ENCODE measurements around the gene PPID.

The PPID gene

DNA sequence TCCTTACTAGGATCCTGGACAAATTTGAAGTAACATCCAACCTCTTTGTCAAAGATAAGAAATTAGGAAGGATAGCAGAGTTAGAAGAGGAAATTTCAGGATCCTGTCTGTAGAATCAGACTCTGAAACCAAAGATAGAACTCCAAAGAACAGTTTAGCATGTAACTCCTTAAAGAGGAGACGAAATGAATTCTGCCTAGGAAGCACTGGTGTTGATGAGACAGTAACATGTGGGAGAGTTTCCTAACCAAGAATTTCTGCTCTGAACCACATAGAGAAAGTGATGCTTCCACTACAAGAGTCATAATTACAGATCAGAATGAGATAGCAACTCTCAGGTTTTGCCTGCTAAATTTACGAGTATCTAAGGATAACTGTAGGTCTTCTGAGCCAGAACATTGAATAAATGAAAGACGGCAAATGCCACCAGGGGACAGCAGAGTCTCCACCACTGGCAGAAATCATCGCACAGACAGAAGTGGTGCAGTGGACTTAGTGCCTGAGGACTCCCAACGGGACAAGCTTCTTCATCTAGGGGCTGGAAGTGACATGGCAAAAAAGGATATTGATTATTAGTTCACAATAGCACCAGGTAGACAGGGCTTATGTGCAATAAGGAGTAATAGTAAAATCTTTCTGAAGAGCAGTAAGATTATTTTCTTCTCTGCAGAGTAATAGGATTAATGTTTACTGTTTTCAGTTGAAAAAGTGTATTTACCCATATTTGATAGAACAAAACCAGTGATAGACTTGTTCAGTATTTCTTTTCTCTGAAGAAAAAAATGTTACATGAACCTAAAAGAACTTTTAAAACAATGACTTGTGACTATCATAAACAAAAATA, 6.7 kb upstream of the PPID start:
- Histone ChIP-seq H2AFZ (ENCODE audit: low read length) (no peak overlapping the region), H3K9ac (ENCODE audit: low read length) (no peak overlapping the region), H3F3A (ENCODE audit: insufficient read depth, low read length) (no peaks in the 10 kb centered on the region), H3K79me2 (ENCODE audit: insufficient read depth, low read length) (no peaks in the 10 kb centered on the region), H3K4me2 (ENCODE audit: low read length) (no peak overlapping the region), H3K27ac (ENCODE audit: low read depth, low read length, poor library complexity, severe bottlenecking) (no peak overlapping the region), H3K9me3 (ENCODE audit: low read length) (no peaks in the 10 kb centered on the region), H3K4me1 (ENCODE audit: insufficient read depth, low read length, severe bottlenecking) (no peaks in the 10 kb centered on the region), H4K20me1 (ENCODE audit: insufficient read depth, low read length) (no peaks in the 10 kb centered on the region), H3K9me2 (ENCODE audit: low read depth, low read length) (no peaks in the 10 kb centered on the region), H3K27me3 (ENCODE audit: insufficient read depth, low read length) (no peaks in the 10 kb centered on the region), H3K4me3 (ENCODE audit: low read depth, low read length, poor library complexity, severe bottlenecking) (no peak overlapping the region), H3K36me3 (ENCODE audit: insufficient read depth, low read length) (no peaks in the 10 kb centered on the region)
- TF ChIP-seq EZH2 (IDR thresholded peaks at IDR 0.05; ENCODE audit: borderline replicate concordance, low read length): no peak
- TF ChIP-seq, protein P1, sequence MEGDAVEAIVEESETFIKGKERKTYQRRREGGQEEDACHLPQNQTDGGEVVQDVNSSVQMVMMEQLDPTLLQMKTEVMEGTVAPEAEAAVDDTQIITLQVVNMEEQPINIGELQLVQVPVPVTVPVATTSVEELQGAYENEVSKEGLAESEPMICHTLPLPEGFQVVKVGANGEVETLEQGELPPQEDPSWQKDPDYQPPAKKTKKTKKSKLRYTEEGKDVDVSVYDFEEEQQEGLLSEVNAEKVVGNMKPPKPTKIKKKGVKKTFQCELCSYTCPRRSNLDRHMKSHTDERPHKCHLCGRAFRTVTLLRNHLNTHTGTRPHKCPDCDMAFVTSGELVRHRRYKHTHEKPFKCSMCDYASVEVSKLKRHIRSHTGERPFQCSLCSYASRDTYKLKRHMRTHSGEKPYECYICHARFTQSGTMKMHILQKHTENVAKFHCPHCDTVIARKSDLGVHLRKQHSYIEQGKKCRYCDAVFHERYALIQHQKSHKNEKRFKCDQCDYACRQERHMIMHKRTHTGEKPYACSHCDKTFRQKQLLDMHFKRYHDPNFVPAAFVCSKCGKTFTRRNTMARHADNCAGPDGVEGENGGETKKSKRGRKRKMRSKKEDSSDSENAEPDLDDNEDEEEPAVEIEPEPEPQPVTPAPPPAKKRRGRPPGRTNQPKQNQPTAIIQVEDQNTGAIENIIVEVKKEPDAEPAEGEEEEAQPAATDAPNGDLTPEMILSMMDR (IDR thresholded peaks at IDR 0.05; ENCODE audit: low read length): peak; percentile 73

DNA sequence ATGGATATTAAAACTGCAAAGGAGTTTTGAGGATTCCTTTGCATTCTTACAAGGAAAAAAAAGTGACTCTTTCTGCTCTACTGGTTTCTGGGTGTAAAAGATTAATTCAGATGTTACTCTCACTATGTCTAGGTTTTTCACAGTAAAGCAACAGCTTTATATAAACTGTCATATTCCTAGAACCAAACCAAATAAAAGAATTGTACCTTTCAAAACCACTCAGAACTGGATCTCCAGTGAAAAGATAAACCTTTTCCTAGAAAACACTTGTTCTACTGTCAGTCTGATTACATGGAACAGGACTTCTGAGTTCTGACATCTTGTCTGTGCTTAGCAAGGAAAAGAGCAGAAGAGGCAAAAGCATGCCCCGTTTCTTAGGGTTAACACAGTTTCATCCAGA, 5.0 kb upstream of the PPID start:
- H3K27ac ChIP-seq (ENCODE audit: low read depth, low read length, poor library complexity, severe bottlenecking): no peak overlapping the region
- H4K20me1 ChIP-seq (ENCODE audit: insufficient read depth, low read length): no peaks in the 10 kb centered on the region
- H3K36me3 ChIP-seq (ENCODE audit: insufficient read depth, low read length): no peaks in the 10 kb centered on the region
- TF ChIP-seq EZH2 (IDR thresholded peaks at IDR 0.05; ENCODE audit: borderline replicate concordance, low read length): no peak
- TF ChIP-seq, protein P1 (IDR thresholded peaks at IDR 0.05; ENCODE audit: low read length): no peak
- no peaks in the 10 kb centered on the region for H3K9me3 ChIP-seq (ENCODE audit: low read length)
- no peak overlapping the region for H3K9ac ChIP-seq (ENCODE audit: low read length)
- H3K4me1 ChIP-seq (ENCODE audit: insufficient read depth, low read length, severe bottlenecking): peaks cover 8% of the 10 kb centered on the region
- H3K9me2 ChIP-seq (ENCODE audit: low read depth, low read length): no peaks in the 10 kb centered on the region
- H3F3A ChIP-seq (ENCODE audit: insufficient read depth, low read length): no peaks in the 10 kb centered on the region
- no peaks in the 10 kb centered on the region for H3K79me2 ChIP-seq (ENCODE audit: insufficient read depth, low read length)
- H3K27me3 ChIP-seq (ENCODE audit: insufficient read depth, low read length): no peaks in the 10 kb centered on the region
- H3K4me2 ChIP-seq (ENCODE audit: low read length): no peak overlapping the region
- no peak overlapping the region for H2AFZ ChIP-seq (ENCODE audit: low read length)
- no peak overlapping the region for H3K4me3 ChIP-seq (ENCODE audit: low read depth, low read length, poor library complexity, severe bottlenecking)

DNA sequence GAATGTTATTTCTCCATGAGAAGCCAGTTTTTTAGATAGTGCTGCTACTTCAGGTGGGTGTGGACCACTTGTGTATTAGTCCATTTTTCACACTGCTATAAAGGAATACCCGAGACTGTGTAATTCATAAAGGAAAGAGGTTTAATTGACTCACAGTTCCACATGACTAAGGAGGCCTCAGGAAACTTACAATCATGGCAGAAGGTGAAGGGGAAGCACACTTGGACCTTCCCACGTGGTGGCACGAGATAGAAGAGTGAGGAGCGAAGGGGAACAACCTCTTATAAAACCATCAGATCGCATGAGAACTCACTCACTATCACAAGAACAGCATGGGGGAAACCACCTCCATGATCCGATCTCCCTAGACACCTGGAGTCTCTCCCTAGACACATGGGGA, 3.4 kb upstream of the PPID start:
- Histone ChIP-seq H3K27me3 (ENCODE audit: insufficient read depth, low read length) (no peaks in the 10 kb centered on the region), H4K20me1 (ENCODE audit: insufficient read depth, low read length) (no peaks in the 10 kb centered on the region), H3K36me3 (ENCODE audit: insufficient read depth, low read length) (no peaks in the 10 kb centered on the region; the same call in 1 of the 2 replicates), H3K79me2 (ENCODE audit: insufficient read depth, low read length) (peaks cover 14% of the 10 kb centered on the region), H3K4me2 (ENCODE audit: low read length) (no peak overlapping the region), H3K9me2 (ENCODE audit: low read depth, low read length) (no peaks in the 10 kb centered on the region), H2AFZ (ENCODE audit: low read length) (no peak overlapping the region), H3K27ac (ENCODE audit: low read depth, low read length, poor library complexity, severe bottlenecking) (no peak overlapping the region), H3K9me3 (ENCODE audit: low read length) (no peaks in the 10 kb centered on the region), H3F3A (ENCODE audit: insufficient read depth, low read length) (no peaks in the 10 kb centered on the region), H3K4me1 (ENCODE audit: insufficient read depth, low read length, severe bottlenecking) (peaks cover 16% of the 10 kb centered on the region), H3K4me3 (ENCODE audit: low read depth, low read length, poor library complexity, severe bottlenecking) (no peak overlapping the region), H3K9ac (ENCODE audit: low read length) (no peak overlapping the region)
- TF ChIP-seq, protein P1 (IDR thresholded peaks at IDR 0.05; ENCODE audit: low read length): no peak

Data from OCI-LY1 (cell line).